Measurements from ENCODE around the gene PRICKLE3.

PRICKLE3 gene

DNA sequence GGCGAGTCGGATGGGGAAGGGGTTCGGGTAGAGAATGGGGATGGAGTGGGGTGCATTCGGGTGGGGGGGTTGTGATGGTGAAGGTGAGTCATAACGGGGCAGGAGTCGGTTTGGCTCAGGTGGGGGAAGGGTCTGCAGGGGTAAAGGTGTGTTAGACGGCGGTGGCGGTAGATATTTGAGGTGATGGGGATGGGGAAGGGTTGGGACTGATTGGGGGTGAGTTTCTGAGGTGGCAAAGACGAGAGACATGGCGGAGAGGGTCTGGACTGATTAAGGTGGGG lies 13.1 kb upstream of the PRICKLE3 start:
- no peak overlapping the region for H3K4me3 ChIP-seq (ENCODE audit: low read depth, low read length, poor library complexity, severe bottlenecking)
- peaks cover 10% of the 10 kb centered on the region for H3K4me1 ChIP-seq (ENCODE audit: insufficient read depth, low read length, severe bottlenecking)
- no peak overlapping the region for H3K9ac ChIP-seq (ENCODE audit: low read length)
- TF ChIP-seq, protein P1, sequence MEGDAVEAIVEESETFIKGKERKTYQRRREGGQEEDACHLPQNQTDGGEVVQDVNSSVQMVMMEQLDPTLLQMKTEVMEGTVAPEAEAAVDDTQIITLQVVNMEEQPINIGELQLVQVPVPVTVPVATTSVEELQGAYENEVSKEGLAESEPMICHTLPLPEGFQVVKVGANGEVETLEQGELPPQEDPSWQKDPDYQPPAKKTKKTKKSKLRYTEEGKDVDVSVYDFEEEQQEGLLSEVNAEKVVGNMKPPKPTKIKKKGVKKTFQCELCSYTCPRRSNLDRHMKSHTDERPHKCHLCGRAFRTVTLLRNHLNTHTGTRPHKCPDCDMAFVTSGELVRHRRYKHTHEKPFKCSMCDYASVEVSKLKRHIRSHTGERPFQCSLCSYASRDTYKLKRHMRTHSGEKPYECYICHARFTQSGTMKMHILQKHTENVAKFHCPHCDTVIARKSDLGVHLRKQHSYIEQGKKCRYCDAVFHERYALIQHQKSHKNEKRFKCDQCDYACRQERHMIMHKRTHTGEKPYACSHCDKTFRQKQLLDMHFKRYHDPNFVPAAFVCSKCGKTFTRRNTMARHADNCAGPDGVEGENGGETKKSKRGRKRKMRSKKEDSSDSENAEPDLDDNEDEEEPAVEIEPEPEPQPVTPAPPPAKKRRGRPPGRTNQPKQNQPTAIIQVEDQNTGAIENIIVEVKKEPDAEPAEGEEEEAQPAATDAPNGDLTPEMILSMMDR (IDR thresholded peaks at IDR 0.05; ENCODE audit: low read length), result no peak
- TF ChIP-seq EZH2 (IDR thresholded peaks at IDR 0.05; ENCODE audit: borderline replicate concordance, low read length), result no peak
- H3K36me3 ChIP-seq (ENCODE audit: insufficient read depth, low read length), result no peaks in the 10 kb centered on the region
- H4K20me1 ChIP-seq (ENCODE audit: insufficient read depth, low read length), result no peaks in the 10 kb centered on the region
- H3K4me2 ChIP-seq (ENCODE audit: low read length), result no peak overlapping the region
- no peaks in the 10 kb centered on the region for H3K79me2 ChIP-seq (ENCODE audit: insufficient read depth, low read length)
- no peaks in the 10 kb centered on the region for H3K27me3 ChIP-seq (ENCODE audit: insufficient read depth, low read length)
- no peaks in the 10 kb centered on the region for H3F3A ChIP-seq (ENCODE audit: insufficient read depth, low read length)
- H3K27ac ChIP-seq (ENCODE audit: low read depth, low read length, poor library complexity, severe bottlenecking), result no peak overlapping the region
- H3K9me2 ChIP-seq (ENCODE audit: low read depth, low read length), result no peaks in the 10 kb centered on the region
- no peak overlapping the region for H2AFZ ChIP-seq (ENCODE audit: low read length)
- no peaks in the 10 kb centered on the region for H3K9me3 ChIP-seq (ENCODE audit: low read length)

- no peaks in the 10 kb centered on the region for H3K36me3 ChIP-seq (ENCODE audit: insufficient read depth, low read length)
- no peak overlapping the region for H3K9ac ChIP-seq (ENCODE audit: low read length)
- TF ChIP-seq, protein P1 (IDR thresholded peaks at IDR 0.05; ENCODE audit: low read length), result no peak
- no peak for TF ChIP-seq EZH2 (IDR thresholded peaks at IDR 0.05; ENCODE audit: borderline replicate concordance, low read length)
- H3K27me3 ChIP-seq (ENCODE audit: insufficient read depth, low read length), result no peaks in the 10 kb centered on the region
- no peaks in the 10 kb centered on the region for H3K9me3 ChIP-seq (ENCODE audit: low read length)
- H3K4me2 ChIP-seq (ENCODE audit: low read length), result no peak overlapping the region
- no peak overlapping the region for H3K4me3 ChIP-seq (ENCODE audit: low read depth, low read length, poor library complexity, severe bottlenecking)
- no peak overlapping the region for H2AFZ ChIP-seq (ENCODE audit: low read length)
- no peak overlapping the region for H3K27ac ChIP-seq (ENCODE audit: low read depth, low read length, poor library complexity, severe bottlenecking)
- H4K20me1 ChIP-seq (ENCODE audit: insufficient read depth, low read length), result no peaks in the 10 kb centered on the region
- H3K4me1 ChIP-seq (ENCODE audit: insufficient read depth, low read length, severe bottlenecking), result peaks cover 10% of the 10 kb centered on the region
- H3K79me2 ChIP-seq (ENCODE audit: insufficient read depth, low read length), result no peaks in the 10 kb centered on the region
- no peaks in the 10 kb centered on the region for H3K9me2 ChIP-seq (ENCODE audit: low read depth, low read length)
- no peaks in the 10 kb centered on the region for H3F3A ChIP-seq (ENCODE audit: insufficient read depth, low read length)
These were observed 12.6 kb upstream of the PRICKLE3 start for GRCh38 chrX:49198540-49199314.

GRCh38 chrX:49197543-49198087 lies 11.4 kb upstream of the PRICKLE3 start:
- H3K9me2 ChIP-seq (ENCODE audit: low read depth, low read length), result no peaks in the 10 kb centered on the region
- peaks cover 10% of the 10 kb centered on the region for H3K4me1 ChIP-seq (ENCODE audit: insufficient read depth, low read length, severe bottlenecking)
- H3K9ac ChIP-seq (ENCODE audit: low read length), result no peak overlapping the region
- TF ChIP-seq EZH2 (IDR thresholded peaks at IDR 0.05; ENCODE audit: borderline replicate concordance, low read length), result no peak
- TF ChIP-seq, protein P1 (IDR thresholded peaks at IDR 0.05; ENCODE audit: low read length), result no peak
- no peaks in the 10 kb centered on the region for H3F3A ChIP-seq (ENCODE audit: insufficient read depth, low read length)
- no peaks in the 10 kb centered on the region for H4K20me1 ChIP-seq (ENCODE audit: insufficient read depth, low read length)
- no peaks in the 10 kb centered on the region for H3K9me3 ChIP-seq (ENCODE audit: low read length)
- no peak overlapping the region for H3K4me3 ChIP-seq (ENCODE audit: low read depth, low read length, poor library complexity, severe bottlenecking)
- no peak overlapping the region for H3K4me2 ChIP-seq (ENCODE audit: low read length)
- H3K79me2 ChIP-seq (ENCODE audit: insufficient read depth, low read length), result no peaks in the 10 kb centered on the region
- no peak overlapping the region for H3K27ac ChIP-seq (ENCODE audit: low read depth, low read length, poor library complexity, severe bottlenecking)
- H3K27me3 ChIP-seq (ENCODE audit: insufficient read depth, low read length), result no peaks in the 10 kb centered on the region
- no peaks in the 10 kb centered on the region for H3K36me3 ChIP-seq (ENCODE audit: insufficient read depth, low read length)
- no peak overlapping the region for H2AFZ ChIP-seq (ENCODE audit: low read length)

Data from OCI-LY1 (cell line).